Measurements from ENCODE around the gene MAPK10.

The MAPK10 gene

DNA sequence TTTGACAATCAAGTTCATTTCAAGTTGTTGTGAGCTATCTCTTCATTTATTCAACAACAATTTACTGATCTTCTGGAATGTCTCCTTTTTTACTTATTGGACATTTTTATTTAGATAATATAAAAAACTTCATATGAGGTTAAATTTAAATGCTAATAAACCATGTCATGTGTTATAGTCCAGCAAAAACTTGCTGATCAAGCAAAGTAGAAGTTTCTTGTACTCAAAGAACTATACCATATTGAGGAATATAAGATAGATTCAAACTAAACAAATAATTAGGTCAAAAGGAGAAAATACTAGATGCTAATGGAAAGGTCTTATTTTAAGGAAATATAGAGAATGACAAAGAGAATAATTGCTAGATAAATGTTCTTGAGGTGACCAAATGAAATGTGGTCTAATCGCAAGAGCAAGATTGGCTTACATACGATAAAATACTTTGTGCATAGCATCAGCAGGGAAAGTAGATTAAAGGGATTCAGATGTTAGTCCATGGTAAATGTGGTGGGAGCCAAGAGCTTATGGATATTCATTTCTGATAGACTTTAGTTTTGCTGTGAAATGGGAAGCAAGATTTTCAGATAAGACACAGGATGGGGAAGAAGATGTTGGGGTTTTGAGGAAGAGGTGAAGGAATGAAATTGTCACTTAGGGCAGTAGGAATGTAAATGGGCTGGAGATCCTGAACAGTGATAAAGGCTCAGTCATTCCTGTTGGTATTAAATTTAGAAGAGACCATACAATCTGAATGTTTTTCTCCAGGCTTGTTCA is 229.5 kb downstream of the MAPK10 start:
- TF ChIP-seq, protein P1, sequence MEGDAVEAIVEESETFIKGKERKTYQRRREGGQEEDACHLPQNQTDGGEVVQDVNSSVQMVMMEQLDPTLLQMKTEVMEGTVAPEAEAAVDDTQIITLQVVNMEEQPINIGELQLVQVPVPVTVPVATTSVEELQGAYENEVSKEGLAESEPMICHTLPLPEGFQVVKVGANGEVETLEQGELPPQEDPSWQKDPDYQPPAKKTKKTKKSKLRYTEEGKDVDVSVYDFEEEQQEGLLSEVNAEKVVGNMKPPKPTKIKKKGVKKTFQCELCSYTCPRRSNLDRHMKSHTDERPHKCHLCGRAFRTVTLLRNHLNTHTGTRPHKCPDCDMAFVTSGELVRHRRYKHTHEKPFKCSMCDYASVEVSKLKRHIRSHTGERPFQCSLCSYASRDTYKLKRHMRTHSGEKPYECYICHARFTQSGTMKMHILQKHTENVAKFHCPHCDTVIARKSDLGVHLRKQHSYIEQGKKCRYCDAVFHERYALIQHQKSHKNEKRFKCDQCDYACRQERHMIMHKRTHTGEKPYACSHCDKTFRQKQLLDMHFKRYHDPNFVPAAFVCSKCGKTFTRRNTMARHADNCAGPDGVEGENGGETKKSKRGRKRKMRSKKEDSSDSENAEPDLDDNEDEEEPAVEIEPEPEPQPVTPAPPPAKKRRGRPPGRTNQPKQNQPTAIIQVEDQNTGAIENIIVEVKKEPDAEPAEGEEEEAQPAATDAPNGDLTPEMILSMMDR (IDR thresholded peaks at IDR 0.05; ENCODE audit: low read depth, low read length), result no peak
- in situ Hi-C loops (cut with HindIII; ENCODE audit: low sequenced_read_pairs), result no loop called here
- no peak overlapping the region for H3K4me3 ChIP-seq (ENCODE audit: low read depth, low read length)
- no peak for DNase-seq (ENCODE audit: low read depth, low spot score)

GRCh38 chr4:86129546-86129945 is 230.3 kb downstream of the MAPK10 start:
- in situ Hi-C loops (cut with HindIII; ENCODE audit: low sequenced_read_pairs), result no loop called here
- DNase-seq (ENCODE audit: low read depth, low spot score), result no peak
- TF ChIP-seq, protein P1 (IDR thresholded peaks at IDR 0.05; ENCODE audit: low read depth, low read length), result no peak
- no peak overlapping the region for H3K4me3 ChIP-seq (ENCODE audit: low read depth, low read length)

GRCh38 chr4:86122404-86122803 is 237.4 kb downstream of the MAPK10 start:
- in situ Hi-C loops (cut with HindIII; ENCODE audit: low sequenced_read_pairs), result no loop called here
- no peak overlapping the region for H3K4me3 ChIP-seq (ENCODE audit: low read depth, low read length)
- DNase-seq (ENCODE audit: low read depth, low spot score), result no peak
- TF ChIP-seq, protein P1 (IDR thresholded peaks at IDR 0.05; ENCODE audit: low read depth, low read length), result no peak

DNA sequence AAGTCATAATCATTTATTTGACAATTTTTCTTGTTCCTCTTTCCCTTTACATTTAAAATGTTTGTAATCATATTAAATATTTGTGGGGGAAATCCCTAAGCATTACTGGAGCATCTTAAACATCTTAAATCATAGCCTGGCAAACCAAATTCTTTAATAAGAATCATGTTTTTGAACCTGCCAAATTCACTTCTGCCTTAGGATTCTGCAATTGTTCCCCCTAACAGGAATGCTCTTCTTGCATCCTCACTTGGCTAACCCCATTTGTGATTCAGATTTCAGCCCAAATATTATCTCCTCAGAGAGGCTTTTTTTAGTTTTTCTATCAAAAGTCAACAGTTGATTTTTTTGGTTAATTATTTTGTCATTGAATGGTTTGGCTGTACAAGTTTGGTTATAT is 241.1 kb downstream of the MAPK10 start:
- H3K4me3 ChIP-seq (ENCODE audit: low read depth, low read length), result no peak overlapping the region
- TF ChIP-seq, protein P1 (IDR thresholded peaks at IDR 0.05; ENCODE audit: low read depth, low read length), result no peak
- in situ Hi-C loops (cut with HindIII; ENCODE audit: low sequenced_read_pairs), result no loop called here
- no peak for DNase-seq (ENCODE audit: low read depth, low spot score)

DNA sequence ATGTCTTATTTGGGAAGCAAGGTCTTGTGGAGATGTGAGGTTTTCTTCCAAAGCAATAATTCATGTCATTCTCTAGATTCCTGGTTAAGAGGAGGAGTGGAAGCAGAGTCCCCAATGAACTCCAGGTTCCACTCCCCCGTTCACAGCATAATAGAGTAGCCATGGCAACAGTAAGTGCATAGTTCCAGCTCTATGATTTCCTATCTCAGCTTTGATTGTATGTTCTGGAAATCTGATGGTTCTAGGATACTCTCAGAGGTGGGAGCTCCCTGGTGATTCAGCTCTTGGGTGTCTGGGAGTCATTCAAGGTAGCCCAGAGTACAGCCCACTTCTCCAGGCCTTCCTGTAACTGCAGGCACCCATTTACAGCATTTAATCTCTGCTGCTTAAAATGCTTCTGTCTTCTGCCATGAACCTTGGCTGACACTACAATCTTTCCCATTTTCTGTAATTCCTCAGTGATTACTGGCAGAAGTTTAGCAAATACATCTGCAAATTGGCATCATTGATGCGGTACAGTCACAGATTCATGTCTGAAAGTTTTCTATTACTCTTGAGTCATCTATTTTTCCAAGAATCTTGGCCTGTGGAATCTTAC is 242.0 kb downstream of the MAPK10 start:
- DNase-seq (ENCODE audit: low read depth, low spot score), result peak; percentile 94
- TF ChIP-seq, protein P1 (IDR thresholded peaks at IDR 0.05; ENCODE audit: low read depth, low read length), result no peak
- in situ Hi-C loops (cut with HindIII; ENCODE audit: low sequenced_read_pairs), result no loop called here
- no peak overlapping the region for H3K4me3 ChIP-seq (ENCODE audit: low read depth, low read length)

DNA sequence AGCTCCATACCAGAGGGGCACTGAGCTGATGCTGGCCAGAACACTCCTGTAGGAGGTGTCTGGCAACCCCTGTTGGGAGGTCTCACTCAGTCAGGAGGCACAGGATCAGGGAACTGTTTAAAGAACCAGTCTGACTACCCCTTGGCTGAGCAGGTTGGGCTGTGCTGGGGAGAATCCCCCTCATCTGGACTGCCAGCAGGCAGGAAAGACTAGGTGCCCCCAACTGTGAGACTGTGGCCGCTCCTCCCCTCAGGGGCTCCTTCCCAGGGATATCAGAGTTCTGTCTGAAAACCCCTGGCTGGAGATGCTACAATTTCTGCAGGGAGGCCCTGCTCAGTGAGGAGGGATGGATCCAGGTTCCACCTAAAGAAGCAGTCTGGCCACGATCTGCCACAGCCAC is 245.3 kb downstream of the MAPK10 start:
- TF ChIP-seq, protein P1 (IDR thresholded peaks at IDR 0.05; ENCODE audit: low read depth, low read length), result no peak
- DNase-seq (ENCODE audit: low read depth, low spot score), result no peak
- in situ Hi-C loops (cut with HindIII; ENCODE audit: low sequenced_read_pairs), result no loop called here
- no peak overlapping the region for H3K4me3 ChIP-seq (ENCODE audit: low read depth, low read length)

Data from astrocyte of the spinal cord (primary cell).